Parathyroid adenoma (tissue), 2 donors: ENCODE measurements around the gene EMP1.

Experiments used
- H2AFZ ChIP-seq: fragments of 300-600 bp; sonication (generic); one replicate; pipeline ENCODE4 v1.7.0; 2017; ENCODE audit warnings: antibody characterized with exemption, mild to moderate bottlenecking
- H3K27ac ChIP-seq: fragments of 300-600 bp; sonication (generic); one replicate; pipeline ENCODE4 v1.7.0; 2017
- H3K27me3 ChIP-seq: fragments of 300-600 bp; sonication (generic); one replicate; pipeline ENCODE4 v1.7.0; 2017; ENCODE audit warnings: low read length; ENCODE audit not compliant: control insufficient read depth, insufficient read depth
- H3K36me3 ChIP-seq: fragments of 300-600 bp; sonication (generic); one replicate; pipeline ENCODE4 v1.7.0; 2017; ENCODE audit warnings: low read length; ENCODE audit not compliant: control insufficient read depth, insufficient read depth
- H3K4me1 ChIP-seq: fragments of 300-600 bp; sonication (generic); one replicate; pipeline ENCODE4 v1.7.0; 2017; ENCODE audit warnings: control low read depth
- H3K4me2 ChIP-seq: fragments of 300-600 bp; sonication (generic); one replicate; pipeline ENCODE4 v1.7.0; 2017; ENCODE audit warnings: low read length
- H3K4me3 ChIP-seq: fragments of 300-600 bp; sonication (generic); one replicate; pipeline ENCODE4 v1.7.0; 2017; ENCODE audit warnings: low read depth, low read length
- H3K79me2 ChIP-seq: fragments of 300-600 bp; sonication (generic); one replicate; pipeline ENCODE4 v1.7.0; 2017; ENCODE audit warnings: control low read depth
- H3K9ac ChIP-seq: fragments of 300-600 bp; sonication (generic); one replicate; pipeline ENCODE4 v1.7.0; 2017; ENCODE audit warnings: mild to moderate bottlenecking
- H3K9me3 ChIP-seq: fragments of 300-600 bp; sonication (generic); one replicate; pipeline ENCODE4 v1.7.0; 2017; ENCODE audit warnings: low read length; ENCODE audit not compliant: control insufficient read depth
- TF ChIP-seq, protein P1 (sequence below): fragments of 300-600 bp; sonication (generic); IDR thresholded peaks from one replicate; pipeline ENCODE4 v1.7.0; 2017; ENCODE audit warnings: antibody characterized with exemption, mild to moderate bottlenecking
- donor health status: primary hyperparathyroidism.

Gene EMP1

DNA sequence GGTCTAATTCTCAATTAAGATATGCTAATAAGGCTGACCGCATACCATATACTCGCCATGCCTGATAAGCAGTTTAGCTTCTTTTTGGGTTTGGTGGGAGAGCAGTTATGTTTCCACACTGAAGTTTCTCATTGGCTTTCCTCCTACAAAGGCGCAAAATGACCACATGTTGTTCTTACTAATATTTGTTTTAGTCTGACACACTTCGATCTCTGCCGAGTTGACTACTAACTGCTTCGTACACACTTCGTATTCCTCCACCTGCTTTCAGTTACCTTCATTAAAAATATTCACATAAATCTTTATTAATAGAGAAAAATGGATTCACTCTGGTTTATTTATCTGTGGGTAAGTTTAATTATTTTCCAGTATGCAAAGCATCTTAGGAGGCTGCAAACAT is 41.7 kb downstream of the EMP1 start:
- no peak overlapping the region for H3K4me2 ChIP-seq
- no peaks in the 10 kb centered on the region for H3K9me3 ChIP-seq
- TF ChIP-seq, protein P1, sequence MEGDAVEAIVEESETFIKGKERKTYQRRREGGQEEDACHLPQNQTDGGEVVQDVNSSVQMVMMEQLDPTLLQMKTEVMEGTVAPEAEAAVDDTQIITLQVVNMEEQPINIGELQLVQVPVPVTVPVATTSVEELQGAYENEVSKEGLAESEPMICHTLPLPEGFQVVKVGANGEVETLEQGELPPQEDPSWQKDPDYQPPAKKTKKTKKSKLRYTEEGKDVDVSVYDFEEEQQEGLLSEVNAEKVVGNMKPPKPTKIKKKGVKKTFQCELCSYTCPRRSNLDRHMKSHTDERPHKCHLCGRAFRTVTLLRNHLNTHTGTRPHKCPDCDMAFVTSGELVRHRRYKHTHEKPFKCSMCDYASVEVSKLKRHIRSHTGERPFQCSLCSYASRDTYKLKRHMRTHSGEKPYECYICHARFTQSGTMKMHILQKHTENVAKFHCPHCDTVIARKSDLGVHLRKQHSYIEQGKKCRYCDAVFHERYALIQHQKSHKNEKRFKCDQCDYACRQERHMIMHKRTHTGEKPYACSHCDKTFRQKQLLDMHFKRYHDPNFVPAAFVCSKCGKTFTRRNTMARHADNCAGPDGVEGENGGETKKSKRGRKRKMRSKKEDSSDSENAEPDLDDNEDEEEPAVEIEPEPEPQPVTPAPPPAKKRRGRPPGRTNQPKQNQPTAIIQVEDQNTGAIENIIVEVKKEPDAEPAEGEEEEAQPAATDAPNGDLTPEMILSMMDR, result no peak
- no peaks in the 10 kb centered on the region for H3K27me3 ChIP-seq
- H3K4me3 ChIP-seq, result no peak overlapping the region
- no peak overlapping the region for H2AFZ ChIP-seq
- H3K4me1 ChIP-seq, result no peaks in the 10 kb centered on the region
- no peaks in the 10 kb centered on the region for H3K36me3 ChIP-seq
- no peaks in the 10 kb centered on the region for H3K79me2 ChIP-seq
- H3K9ac ChIP-seq, result no peak overlapping the region
- H3K27ac ChIP-seq, result no peak overlapping the region

- Histone ChIP-seq H3K4me2 (no peak overlapping the region), H3K9ac (no peak overlapping the region), H3K79me2 (no peaks in the 10 kb centered on the region), H3K4me1 (no peaks in the 10 kb centered on the region), H2AFZ (no peak overlapping the region), H3K27me3 (no peaks in the 10 kb centered on the region), H3K4me3 (no peak overlapping the region), H3K36me3 (no peaks in the 10 kb centered on the region), H3K9me3 (no peaks in the 10 kb centered on the region), H3K27ac (no peak overlapping the region)
- TF ChIP-seq, protein P1, result no peak
These were observed 45.4 kb downstream of the EMP1 start for GRCh38 chr12:13241833-13242488.

DNA sequence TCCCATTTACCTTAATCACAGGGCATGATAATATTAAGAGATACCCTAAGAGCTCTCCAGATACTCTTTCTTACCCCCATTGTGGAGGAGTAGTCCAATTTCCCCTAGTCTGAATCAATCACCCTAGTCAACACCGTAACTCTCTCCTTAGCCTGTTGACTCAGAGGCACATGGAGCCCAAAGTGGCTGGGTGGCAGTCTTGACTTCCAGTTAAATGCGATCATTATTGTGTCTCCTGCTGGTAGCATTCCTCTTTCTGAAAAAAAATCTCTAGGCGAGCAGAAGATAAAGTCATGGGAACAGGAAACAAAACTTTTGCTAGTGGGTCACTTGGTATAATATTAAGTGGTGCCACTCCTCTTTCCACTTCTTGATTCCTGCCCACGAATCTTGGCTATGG is 46.4 kb downstream of the EMP1 start:
- no peak overlapping the region for H3K4me2 ChIP-seq
- H3K27me3 ChIP-seq, result no peaks in the 10 kb centered on the region
- H3K4me3 ChIP-seq, result no peak overlapping the region
- no peak overlapping the region for H2AFZ ChIP-seq
- H3K9me3 ChIP-seq, result no peaks in the 10 kb centered on the region
- no peak overlapping the region for H3K27ac ChIP-seq
- H3K36me3 ChIP-seq, result no peaks in the 10 kb centered on the region
- H3K9ac ChIP-seq, result no peak overlapping the region
- TF ChIP-seq, protein P1, result no peak
- no peaks in the 10 kb centered on the region for H3K79me2 ChIP-seq
- H3K4me1 ChIP-seq, result no peaks in the 10 kb centered on the region

- H3K36me3 ChIP-seq, result no peaks in the 10 kb centered on the region
- H3K9ac ChIP-seq, result no peak overlapping the region
- H3K4me2 ChIP-seq, result no peak overlapping the region
- H2AFZ ChIP-seq, result no peak overlapping the region
- H3K27me3 ChIP-seq, result no peaks in the 10 kb centered on the region
- H3K9me3 ChIP-seq, result no peaks in the 10 kb centered on the region
- H3K79me2 ChIP-seq, result no peaks in the 10 kb centered on the region
- TF ChIP-seq, protein P1, result no peak
- H3K4me1 ChIP-seq, result no peaks in the 10 kb centered on the region
- no peak overlapping the region for H3K4me3 ChIP-seq
- H3K27ac ChIP-seq, result no peak overlapping the region
These were observed 47.1 kb downstream of the EMP1 start for GRCh38 chr12:13243516-13244070.

DNA sequence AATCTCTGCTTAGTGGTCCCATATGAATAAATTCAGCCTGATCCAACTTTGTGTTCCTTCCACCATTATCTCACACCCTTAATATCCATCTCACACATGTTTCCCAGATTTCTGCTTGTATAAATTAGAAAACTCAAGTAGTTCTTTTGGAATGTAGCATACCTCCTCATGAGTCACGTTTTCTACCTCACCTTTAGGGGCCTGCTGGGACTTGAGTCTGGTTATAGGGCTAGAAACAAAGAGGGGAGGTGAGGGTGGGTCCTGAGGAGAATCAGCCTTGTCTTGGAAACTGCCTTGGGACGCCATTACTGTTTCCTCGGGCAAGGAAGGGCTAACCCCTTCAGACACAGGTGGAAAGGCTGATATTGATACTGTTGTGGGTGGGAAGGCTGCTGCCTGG is 51.1 kb downstream of the EMP1 start:
- no peaks in the 10 kb centered on the region for H3K27me3 ChIP-seq
- H3K9me3 ChIP-seq, result no peaks in the 10 kb centered on the region
- H3K79me2 ChIP-seq, result no peaks in the 10 kb centered on the region
- no peak overlapping the region for H3K27ac ChIP-seq
- TF ChIP-seq, protein P1, result no peak
- H3K36me3 ChIP-seq, result no peaks in the 10 kb centered on the region
- no peak overlapping the region for H3K4me2 ChIP-seq
- no peak overlapping the region for H2AFZ ChIP-seq
- H3K4me1 ChIP-seq, result no peaks in the 10 kb centered on the region
- no peak overlapping the region for H3K9ac ChIP-seq
- H3K4me3 ChIP-seq, result no peak overlapping the region
